Liver (tissue), 3 donors: ENCODE data around the gene MAP3K20.

Experiments used
- CTCF ChIP-seq: fragments of 150-350 bp; IDR thresholded peaks from 2 replicates; pipeline ENCODE4 v1.5.1; 2017; ENCODE audit warnings: improper control_type of control experiment, low read depth, low read length; ENCODE audit not compliant: missing input control
- EGR1 ChIP-seq, 2 donors: IDR thresholded peaks; 2 replicates each; pipeline ENCODE4 v1.6.1; 2016 to 2018; ENCODE audit warnings: antibody characterized with exemption in 2 of 2, low read depth in 2 of 2
- RAD21 ChIP-seq, 2 donors: IDR thresholded peaks; 2 replicates each; pipeline ENCODE4 v1.6.1; 2016; ENCODE audit warnings: antibody characterized with exemption in 2 of 2, mild to moderate bottlenecking in 2 of 2
- RXRA ChIP-seq, 2 donors: IDR thresholded peaks; 2 replicates each; pipeline ENCODE4 v1.6.1; 2017 to 2018; ENCODE audit warnings: antibody characterized with exemption in 2 of 2, mild to moderate bottlenecking in 1 of 2
- TF ChIP-seq, protein P1 (sequence below): IDR thresholded peaks from 2 replicates; pipeline ENCODE4 v1.6.1; 2016; ENCODE audit warnings: antibody characterized with exemption
- TF ChIP-seq, protein P2 (sequence below): IDR thresholded peaks from 2 replicates; pipeline ENCODE4 v1.6.1; 2016; ENCODE audit warnings: antibody characterized with exemption
- donor health status: healthy.
- donor health status: healthy.

GRCh38 chr2:173290046-173290445, 214.4 kb downstream of the MAP3K20 start:
- no peak for TF ChIP-seq RXRA (IDR thresholded peaks at IDR 0.05)
- TF ChIP-seq, protein P1, sequence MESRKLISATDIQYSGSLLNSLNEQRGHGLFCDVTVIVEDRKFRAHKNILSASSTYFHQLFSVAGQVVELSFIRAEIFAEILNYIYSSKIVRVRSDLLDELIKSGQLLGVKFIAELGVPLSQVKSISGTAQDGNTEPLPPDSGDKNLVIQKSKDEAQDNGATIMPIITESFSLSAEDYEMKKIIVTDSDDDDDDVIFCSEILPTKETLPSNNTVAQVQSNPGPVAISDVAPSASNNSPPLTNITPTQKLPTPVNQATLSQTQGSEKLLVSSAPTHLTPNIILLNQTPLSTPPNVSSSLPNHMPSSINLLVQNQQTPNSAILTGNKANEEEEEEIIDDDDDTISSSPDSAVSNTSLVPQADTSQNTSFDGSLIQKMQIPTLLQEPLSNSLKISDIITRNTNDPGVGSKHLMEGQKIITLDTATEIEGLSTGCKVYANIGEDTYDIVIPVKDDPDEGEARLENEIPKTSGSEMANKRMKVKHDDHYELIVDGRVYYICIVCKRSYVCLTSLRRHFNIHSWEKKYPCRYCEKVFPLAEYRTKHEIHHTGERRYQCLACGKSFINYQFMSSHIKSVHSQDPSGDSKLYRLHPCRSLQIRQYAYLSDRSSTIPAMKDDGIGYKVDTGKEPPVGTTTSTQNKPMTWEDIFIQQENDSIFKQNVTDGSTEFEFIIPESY: no peak
- TF ChIP-seq CTCF: no peak
- TF ChIP-seq, protein P2, sequence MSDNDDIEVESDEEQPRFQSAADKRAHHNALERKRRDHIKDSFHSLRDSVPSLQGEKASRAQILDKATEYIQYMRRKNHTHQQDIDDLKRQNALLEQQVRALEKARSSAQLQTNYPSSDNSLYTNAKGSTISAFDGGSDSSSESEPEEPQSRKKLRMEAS: no peak
- no peak for TF ChIP-seq RAD21 (IDR thresholded peaks at IDR 0.05)
- no peak for TF ChIP-seq EGR1 (IDR thresholded peaks at IDR 0.05; ENCODE audit: low read depth in 2 of 2)
